GM19240 (cell line): ENCODE results near the gene ASB14.
"Not testable (repeated sequence)": the region's sequence is repeated elsewhere in the genome, so short reads cannot be mapped to it uniquely, and the experiment has no call there.

Experiments
- DNase-seq: peaks from one replicate; pipeline ENCODE4 v3.0.0; 2011; ENCODE audit warnings: low spot score; ENCODE audit not compliant: insufficient read length

ASB14 gene

DNA sequence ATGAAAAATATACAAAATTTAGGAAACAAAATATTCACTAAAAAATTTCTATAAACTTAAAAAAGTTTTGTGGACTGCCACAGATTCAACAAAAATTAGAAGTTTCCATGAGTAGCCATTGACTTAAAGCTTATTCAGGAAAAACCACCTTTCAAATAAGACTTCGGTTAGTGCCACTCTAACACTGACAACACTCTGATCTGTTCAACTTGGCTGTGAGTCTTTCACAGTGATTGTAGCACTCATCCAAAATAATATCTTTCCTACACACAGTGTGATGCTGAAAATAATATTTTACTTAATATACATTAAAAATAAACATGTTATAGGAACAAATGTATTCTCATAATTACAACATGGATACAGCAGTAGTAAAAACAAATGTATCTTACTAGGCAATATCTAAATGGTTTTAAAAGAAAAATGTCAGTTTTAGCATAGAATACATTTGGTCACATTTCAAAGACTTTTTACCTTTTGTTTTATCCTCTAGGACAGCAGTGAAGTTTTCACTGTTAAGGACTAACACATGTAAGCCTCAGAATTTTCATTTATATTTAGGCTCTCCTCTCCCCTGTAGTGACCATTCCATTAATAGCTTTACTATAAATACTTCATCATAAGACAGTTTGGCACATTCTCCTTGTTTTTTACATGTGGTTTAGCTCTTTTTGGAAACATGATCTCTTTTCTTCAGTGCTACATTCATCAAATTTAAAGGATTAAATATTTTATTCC is at the start of gene ASB14:
ASB14 (minus strand) TSS at position 527 of the 738 bp plus-strand sequence. CDS start 652 bp downstream, outside the sequence.
- DNase-seq: no peak

DNA sequence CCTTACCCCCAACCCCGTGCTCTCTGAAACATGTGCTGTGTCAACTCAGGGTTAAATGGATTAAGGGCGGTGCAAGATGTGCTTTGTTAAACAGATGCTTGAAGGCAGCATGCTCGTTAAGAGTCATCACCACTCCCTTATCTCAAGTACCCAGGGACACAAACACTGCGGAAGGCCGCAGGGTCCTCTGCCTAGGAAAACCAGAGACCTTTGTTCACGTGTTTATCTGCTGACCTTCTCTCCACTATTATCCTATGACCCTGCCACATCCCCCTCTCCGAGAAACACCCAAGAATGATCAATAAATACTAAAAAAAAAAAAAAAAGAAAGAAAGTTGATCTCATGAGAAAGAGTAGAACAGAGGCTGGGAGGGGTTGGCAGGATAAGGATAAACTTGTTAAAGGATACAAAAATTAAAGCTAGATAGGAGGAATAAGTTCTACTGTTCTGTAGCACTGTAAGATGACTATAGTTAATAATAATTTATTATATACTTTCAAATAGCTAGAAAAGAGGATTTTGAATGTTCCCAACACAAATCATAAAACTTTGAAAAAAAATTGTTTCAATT is 46.7 kb upstream of the ASB14 start:
- DNase-seq: not testable (repeated sequence)

GRCh38 chr3:57338272-57339070 is 46.0 kb upstream of the ASB14 start:
- not testable (repeated sequence) for DNase-seq

DNA sequence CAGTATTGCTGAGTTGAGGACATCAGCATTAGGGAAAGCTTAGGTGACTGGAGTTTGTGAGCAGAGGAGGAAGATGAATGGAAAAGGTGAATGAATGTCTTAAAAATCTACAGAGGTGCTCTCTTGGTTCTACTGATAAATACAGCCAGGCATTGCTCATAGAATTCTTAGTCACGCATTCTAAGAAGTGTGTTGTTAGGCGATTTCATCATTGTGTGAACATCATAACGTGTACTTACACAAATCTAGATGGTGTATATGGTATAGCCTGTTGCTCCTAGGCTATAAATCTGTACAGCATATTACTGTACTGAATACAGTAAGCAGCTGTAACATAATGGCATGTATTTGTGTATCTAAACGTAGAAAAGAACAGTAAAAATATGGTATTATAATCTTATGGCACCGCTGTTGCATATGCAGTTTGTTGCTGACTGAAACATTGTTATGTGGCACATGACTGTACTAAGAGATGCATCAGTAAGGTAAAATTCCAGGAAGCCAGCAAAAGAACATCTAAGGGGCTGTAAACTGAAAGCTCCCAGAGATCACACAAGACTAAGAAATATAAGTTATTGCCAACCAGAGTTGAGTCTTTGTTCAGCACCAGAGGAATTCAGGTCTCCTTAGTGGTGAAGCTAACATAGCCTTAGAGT is 42.9 kb upstream of the ASB14 start:
- no peak for DNase-seq

DNA sequence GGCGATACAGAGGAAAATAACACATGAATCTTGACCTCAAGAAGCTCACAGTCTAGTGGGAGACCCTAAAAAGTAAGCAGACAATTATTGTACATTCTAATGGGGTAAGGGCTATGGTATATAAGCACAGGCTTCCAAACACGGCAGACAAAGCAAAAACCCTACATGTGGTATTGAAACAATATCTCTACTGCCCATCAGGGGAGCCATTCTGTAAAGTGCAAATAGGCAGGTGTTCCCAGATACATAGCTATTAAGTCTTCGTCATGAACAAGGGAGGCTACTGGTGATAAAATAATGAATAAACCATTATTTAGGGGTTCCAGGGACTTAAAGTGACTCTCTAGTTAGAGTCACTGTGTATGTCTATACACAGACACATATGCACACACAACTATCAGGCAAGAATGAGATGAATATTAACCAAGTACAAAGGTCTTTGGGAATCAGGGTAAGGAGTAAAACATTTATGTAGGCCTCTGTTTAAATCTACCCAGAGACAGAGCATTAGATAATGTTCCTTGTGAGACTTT is 38.7 kb upstream of the ASB14 start:
- no peak for DNase-seq

GRCh38 chr3:57326498-57326897 is 34.0 kb upstream of the ASB14 start:
- DNase-seq: not testable (repeated sequence)

DNA sequence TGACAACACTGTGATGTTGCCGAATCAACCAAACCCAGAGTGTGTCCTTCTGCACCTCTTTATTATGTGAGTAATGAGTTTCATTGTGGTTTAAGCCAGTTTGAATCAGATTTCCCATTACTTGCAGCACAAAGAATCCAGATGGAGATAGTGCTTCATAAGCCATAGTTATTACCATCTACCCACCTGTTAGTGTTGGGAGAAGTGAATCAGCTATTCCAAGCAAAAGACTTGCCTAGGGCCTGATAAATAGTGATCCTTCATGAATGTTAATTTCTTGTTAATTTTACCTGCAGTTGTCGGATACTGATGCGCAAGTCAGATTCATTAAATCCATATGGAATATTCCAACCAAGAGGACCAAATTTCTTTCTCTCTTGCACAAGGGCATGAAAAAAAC is 21.7 kb upstream of the ASB14 start:
- DNase-seq: no peak

GRCh38 chr3:57309769-57310360 is 17.4 kb upstream of the ASB14 start:
- no peak for DNase-seq

GRCh38 chr3:57303520-57303919 is 11.0 kb upstream of the ASB14 start:
- DNase-seq: not testable (repeated sequence)

DNA sequence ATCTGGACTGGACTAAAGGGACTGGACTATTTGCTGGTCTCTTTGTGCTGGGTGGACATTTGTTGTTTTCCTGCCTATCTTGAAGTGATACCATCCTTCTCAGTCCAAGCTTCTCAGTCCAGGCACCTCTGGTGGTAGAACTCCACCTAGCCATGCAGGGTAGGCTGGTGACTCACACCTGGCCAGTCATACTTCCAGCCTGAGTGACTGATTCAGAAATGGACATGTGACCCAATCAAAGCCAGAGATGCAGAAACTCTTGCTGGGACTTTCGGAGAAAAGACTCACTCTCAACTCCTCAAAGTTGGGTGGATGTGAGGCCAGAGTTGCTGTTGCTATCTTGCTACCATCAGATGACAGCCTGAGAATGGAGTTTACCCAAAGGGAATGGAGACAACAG is 5.6 kb upstream of the ASB14 start:
- no peak for DNase-seq

- no peak for DNase-seq
These were observed 527 bp upstream of the ASB14 start for GRCh38 chr3:57292897-57293526.

DNA sequence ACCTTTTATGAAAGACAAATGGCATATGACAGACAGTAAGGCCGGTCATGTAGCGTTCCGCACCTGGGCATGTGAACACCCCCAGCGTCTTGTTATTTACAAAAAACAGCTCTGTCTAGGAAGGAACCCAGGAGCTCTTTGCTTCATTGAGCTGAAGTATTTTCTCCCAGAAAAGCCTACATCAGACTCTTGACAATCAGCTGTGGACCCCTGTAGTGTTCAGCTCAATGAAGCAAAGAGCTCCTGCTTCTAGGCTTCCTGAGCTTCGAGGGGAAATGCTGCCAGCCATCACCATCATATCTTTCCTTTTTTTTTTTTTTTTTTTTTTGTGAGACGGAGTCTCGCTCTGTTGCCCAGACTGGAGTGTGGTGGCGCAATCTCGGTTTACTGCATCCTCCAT is 4.1 kb downstream of the ASB14 start:
- DNase-seq: no peak

- DNase-seq: no peak
These were observed 5.3 kb downstream of the ASB14 start for GRCh38 chr3:57287205-57287604.

DNA sequence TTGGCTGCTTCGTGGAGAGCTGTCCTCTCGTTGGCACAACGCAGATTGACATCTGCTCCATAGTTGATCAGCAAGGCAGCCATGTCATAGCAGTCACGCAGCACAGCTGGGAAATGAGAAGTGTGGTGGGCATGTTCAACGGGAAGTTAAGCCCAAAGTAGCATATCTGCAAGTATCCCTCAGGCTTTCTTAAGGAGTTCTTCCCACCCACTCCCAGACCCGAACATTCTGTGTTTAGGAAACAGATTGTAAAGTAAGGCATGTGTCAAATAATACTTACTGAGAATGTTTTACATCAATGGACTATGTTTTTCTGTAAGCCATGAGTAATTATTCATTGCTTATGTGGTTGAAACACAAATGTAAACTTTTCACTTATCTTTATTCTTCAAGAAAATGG is 9.2 kb downstream of the ASB14 start:
- DNase-seq: no peak

GRCh38 chr3:57281715-57282114 is 10.8 kb downstream of the ASB14 start:
- DNase-seq: no peak

DNA sequence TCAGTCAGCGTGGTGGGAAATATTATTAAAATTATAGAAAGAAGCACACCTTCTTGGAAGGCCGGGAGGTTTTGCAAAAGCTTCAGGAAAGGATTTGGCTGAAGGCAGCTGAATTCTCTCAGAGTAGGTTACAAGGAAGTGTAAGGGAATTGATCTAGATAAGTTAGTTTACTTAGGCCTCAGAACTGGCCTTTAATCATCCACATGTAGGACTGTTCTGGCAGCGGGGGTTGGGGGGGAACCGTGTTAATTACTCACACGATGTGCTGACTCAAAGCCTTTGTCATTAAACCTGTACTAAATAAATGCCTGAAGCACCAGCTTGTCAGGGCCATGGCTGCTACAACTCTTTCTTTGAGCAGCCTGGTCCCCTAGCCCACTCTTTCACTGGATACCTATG is 12.8 kb downstream of the ASB14 start:
- DNase-seq: no peak

GRCh38 chr3:57278237-57278636 is 14.2 kb downstream of the ASB14 start:
- no peak for DNase-seq

GRCh38 chr3:57275393-57275792 is 17.1 kb downstream of the ASB14 start:
- no peak for DNase-seq

DNA sequence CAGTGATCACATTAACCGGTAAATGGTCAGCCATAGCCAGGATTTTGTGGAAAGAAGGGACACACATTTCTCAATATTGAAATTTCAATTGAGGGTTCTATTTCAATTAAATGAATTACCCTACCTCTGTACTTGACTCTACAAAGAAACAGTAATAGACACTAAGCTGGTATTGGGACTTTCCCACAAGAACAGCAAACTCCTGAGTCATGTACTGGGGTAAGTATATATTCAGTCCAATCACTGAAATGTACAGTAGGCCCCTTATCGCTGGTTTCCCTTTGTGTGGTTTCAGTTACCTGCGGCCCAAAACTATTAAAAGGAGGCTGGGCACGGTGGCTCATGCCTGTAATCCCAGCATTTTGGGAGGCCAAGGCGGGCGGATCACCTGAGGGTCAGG is 17.6 kb downstream of the ASB14 start:
- no peak for DNase-seq

DNA sequence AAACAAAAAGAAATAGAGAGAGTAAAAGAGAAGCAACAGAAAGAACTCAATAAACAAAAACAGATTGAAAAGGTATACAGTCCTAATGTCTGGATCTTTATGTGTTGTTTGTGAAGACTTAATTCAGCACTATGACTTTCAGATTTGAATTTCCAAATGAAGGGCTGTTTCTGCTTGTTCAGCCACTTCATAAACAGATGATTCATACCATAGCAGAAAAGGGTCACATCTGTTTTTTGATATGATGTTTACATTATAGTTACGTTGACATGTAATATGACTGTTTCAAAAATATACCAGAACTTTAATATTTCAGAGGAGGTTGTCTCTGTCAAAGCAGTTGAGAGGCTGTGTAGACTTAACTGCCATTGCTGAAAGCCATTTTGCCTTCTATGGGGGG is 24.1 kb downstream of the ASB14 start:
- DNase-seq: no peak

DNA sequence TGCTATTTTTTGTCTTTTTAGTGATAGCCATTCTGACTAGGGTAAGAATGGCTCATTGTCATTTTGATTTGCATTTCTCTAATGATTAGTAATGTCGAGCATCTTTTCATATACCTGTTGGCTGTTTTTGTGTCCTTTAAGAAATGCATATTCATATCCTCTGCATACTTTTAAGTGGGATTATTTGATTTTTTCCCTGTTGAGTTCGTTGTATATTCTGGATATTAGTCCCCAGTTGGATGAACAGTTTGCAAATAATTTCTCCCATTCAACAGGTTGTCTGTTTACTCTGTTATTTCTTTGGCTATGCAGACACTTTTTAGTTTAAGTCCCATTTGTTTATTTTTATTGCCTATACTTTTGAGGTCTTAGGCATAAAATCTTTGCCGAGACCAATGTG is 30.6 kb downstream of the ASB14 start:
- no peak for DNase-seq
